Gastrocnemius medialis (tissue), 4 donors: ENCODE results near the gene ACY1.

ENCODE experiments used
- CTCF ChIP-seq, 5 experiments: fragments of 450-650 bp in 3 of 5; fragments of 200-600 bp in 2 of 5; sonication (generic) in 2 of 5; IDR thresholded peaks in 4 of 5; conservative IDR thresholded peaks in 1 of 5; 1 replicate in 4 of 5; 2 replicates in 1 of 5; pipeline ENCODE4 v1.5.1; 2016 to 2019; ENCODE audit warnings: antibody characterized with exemption in 5 of 5, mild to moderate bottlenecking in 3 of 5, moderate library complexity in 3 of 5
- POLR2A ChIP-seq, 2 donors: fragments of 450-650 bp; IDR thresholded peaks; one replicate each; pipeline ENCODE4 v1.6.1; 2017; ENCODE audit warnings: antibody characterized with exemption in 2 of 2, mild to moderate bottlenecking in 2 of 2, moderate library complexity in 2 of 2

GRCh38 chr3:52017586-52017985, 34.3 kb downstream of the ACY1 start:
- no peak for TF ChIP-seq CTCF (IDR thresholded peaks at IDR 0.05 in 4 of 5, conservative IDR thresholded peaks at IDR 0.05 in 1 of 5)
- peak; percentile 16 to 50 for TF ChIP-seq POLR2A (IDR thresholded peaks at IDR 0.05)
